Fibroblast of villous mesenchyme (primary cell): ENCODE measurements around the gene ZWINT. TPM values are rescaled to one million over a fixed set of nuclear protein-coding genes. Genes with fewer than 3 reads are reported as not detected.

Experiments
- DNase-seq: peaks from one replicate; pipeline ENCODE4 v3.0.0-alpha.2; 2010; ENCODE audit warnings: low read depth
- H3K4me3 ChIP-seq: 2 replicates; pipeline ENCODE4 v1.5.1; 2011; ENCODE audit warnings: low read depth, mild to moderate bottlenecking, low read length
- total RNA-seq: library from RNA; depleted of rRNA; stranded (reverse); fragments of >200 nt; gene quantifications from 2 replicates; pipeline ENCODE4 v1.2.3, GENCODE V29; 2012
- TF ChIP-seq, protein P1 (sequence below): IDR thresholded peaks from 2 replicates; pipeline ENCODE4 v1.5.1; 2012; ENCODE audit warnings: low read depth, mild to moderate bottlenecking, low read length; ENCODE audit not compliant: insufficient read depth

Gene ZWINT
- total RNA-seq, 1 donor = 29.4 TPM

DNA sequence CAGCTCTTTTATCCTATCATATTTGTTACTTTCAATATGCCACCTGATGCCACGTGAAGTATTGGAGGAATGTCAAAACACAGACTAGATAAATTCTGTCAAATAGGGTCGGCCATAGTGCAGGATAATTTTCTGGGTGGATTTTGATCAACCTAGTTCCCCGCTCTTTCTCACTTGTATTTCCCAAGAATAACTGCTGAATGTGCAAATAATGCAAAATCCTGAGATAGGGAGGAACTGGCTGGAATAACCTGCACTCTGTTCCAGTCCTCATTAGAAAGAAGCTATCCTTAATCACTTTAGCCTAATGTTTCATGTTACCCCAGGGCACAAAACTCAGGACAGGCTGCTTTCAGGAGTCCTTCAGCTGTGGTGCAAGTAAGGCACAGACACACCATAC lies 33.9 kb downstream of the ZWINT start:
- TF ChIP-seq, protein P1, sequence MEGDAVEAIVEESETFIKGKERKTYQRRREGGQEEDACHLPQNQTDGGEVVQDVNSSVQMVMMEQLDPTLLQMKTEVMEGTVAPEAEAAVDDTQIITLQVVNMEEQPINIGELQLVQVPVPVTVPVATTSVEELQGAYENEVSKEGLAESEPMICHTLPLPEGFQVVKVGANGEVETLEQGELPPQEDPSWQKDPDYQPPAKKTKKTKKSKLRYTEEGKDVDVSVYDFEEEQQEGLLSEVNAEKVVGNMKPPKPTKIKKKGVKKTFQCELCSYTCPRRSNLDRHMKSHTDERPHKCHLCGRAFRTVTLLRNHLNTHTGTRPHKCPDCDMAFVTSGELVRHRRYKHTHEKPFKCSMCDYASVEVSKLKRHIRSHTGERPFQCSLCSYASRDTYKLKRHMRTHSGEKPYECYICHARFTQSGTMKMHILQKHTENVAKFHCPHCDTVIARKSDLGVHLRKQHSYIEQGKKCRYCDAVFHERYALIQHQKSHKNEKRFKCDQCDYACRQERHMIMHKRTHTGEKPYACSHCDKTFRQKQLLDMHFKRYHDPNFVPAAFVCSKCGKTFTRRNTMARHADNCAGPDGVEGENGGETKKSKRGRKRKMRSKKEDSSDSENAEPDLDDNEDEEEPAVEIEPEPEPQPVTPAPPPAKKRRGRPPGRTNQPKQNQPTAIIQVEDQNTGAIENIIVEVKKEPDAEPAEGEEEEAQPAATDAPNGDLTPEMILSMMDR = no peak
- no peak overlapping the region for H3K4me3 ChIP-seq
- DNase-seq = no peak

DNA sequence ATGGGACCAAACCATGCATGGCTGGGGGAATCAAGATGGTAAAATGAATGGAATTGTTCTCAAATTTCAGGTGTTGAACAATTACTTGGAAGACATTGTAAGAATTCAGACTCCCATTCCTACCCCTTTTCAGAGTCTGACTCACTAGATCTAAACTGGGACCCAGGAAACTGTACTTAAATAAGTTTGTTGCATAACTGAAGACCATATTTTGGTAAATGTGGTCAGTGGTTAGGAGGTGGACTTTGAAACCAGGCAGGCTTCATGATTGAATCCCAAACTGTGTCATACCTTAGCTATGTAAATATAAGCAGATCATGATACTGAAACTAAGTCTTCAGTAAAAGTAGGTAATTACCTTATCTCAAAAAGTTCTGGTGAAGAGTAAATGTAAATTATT lies 41.7 kb downstream of the ZWINT start:
- no peak overlapping the region for H3K4me3 ChIP-seq
- peak; percentile 92 for DNase-seq
- TF ChIP-seq, protein P1 = no peak

DNA sequence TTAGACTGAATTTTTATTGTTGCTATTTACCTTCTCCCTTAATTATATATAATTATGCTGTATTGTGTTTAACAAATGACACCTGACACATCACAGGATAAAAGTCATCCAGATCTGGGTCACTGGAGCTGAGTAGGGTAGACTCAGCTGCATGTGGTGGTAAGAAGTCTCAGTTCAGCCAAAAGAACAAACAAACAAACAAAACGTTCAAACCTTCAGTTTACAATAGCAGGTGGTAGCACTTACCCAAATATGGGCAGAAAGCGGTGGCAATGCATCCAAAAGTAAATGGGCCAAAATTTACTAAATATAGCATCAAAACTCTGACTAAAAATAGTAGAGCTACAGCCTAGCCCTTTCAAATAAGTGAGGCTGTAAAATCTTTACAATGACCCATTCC lies 42.2 kb downstream of the ZWINT start:
- no peak for DNase-seq
- H3K4me3 ChIP-seq = no peak overlapping the region
- TF ChIP-seq, protein P1 = no peak

DNA sequence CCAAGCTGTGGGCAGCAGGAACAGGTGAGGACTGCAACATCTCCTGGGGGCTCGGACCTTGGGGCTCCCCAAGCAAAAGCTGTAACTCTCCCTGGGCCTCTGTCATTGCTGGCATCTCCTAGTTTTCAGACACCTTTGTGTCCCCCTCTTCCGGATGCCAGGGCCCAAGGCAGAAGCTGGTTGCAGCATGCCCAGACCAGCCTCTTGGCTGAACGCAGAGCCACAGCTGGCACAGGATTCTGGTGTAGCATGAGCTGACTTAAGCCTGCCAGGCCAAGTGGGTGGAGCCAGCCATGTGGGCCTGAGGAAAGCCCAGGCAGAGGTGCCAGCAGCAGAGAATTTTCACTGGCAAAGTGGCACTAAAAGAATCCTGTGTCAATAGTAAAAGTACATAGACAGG lies 43.5 kb downstream of the ZWINT start:
- H3K4me3 ChIP-seq = no peak overlapping the region
- TF ChIP-seq, protein P1 = no peak
- no peak for DNase-seq

DNA sequence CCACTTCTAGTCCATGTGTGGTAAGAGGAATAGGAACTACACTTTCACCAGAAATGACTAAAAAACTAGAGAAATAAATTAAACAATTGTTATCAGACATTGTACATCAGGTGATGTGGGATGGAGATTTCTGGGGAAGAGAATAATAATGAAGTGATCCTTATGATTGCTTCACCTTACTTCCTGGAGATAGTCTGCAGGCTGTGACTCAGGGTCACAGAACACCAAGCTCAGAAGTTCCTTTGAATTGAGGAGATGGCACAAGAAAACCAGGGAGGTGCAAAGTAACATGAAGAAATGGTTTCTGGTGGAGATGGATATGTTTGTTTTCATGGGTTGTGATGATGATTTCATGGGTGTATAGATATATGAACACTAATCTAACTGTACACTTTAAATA lies 44.5 kb downstream of the ZWINT start:
- DNase-seq = no peak
- TF ChIP-seq, protein P1 = no peak

More for the DNA sequence above, 44.5 kb downstream of the ZWINT start:
- no peak overlapping the region for H3K4me3 ChIP-seq
